Measurements from ENCODE around the gene TOR1AIP2.
"Not testable (repeated sequence)": the region's sequence is repeated elsewhere in the genome, so short reads cannot be mapped to it uniquely, and the experiment has no call there.

Gene TOR1AIP2

GRCh38 chr1:179875596-179876299, 1.9 kb downstream of the TOR1AIP2 start:
- no peak for DNase-seq (ENCODE audit: low read depth)

- no peak for DNase-seq (ENCODE audit: low read depth)
Observed at GRCh38 chr1:179873438-179873851, 4.2 kb downstream of the TOR1AIP2 start.

DNA sequence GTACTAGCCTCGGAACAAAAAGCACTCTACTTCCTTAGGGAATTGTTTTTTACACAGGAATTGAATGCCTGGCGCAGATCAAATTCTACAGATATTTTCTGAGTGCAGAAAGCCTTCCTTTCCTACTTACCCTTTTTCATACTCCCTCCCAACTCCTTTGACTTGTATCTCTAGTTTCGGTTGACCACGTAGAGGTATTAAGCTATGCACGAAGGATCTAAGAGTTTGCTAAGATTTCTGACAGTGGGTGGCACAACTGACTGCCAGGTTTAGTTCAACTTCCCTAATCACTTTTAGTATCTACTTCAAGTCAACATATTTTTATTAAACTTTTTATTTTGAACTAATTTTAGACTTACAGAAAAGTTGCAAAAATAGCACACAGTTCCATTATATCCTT, 5.0 kb downstream of the TOR1AIP2 start:
- no peak for DNase-seq (ENCODE audit: low read depth)

DNA sequence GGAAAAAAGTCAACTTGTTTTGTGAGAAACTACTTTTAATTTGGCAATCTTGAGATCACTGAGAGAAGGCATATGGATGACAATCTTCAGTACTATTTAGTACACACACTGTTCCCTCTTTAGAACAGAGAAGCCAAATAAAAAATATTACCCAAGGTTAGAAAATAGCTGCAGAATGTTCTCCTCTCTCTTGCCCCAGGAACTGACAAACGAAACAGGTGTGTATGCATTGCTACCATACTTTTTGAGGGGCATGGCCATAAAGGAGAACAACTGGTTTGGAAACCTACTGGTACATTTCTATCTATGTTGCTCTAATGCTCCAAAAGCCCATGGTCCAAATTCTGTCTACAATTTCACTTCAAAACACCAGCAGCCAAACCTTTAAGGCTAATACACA, 5.7 kb downstream of the TOR1AIP2 start:
- DNase-seq (ENCODE audit: low read depth): no peak

DNA sequence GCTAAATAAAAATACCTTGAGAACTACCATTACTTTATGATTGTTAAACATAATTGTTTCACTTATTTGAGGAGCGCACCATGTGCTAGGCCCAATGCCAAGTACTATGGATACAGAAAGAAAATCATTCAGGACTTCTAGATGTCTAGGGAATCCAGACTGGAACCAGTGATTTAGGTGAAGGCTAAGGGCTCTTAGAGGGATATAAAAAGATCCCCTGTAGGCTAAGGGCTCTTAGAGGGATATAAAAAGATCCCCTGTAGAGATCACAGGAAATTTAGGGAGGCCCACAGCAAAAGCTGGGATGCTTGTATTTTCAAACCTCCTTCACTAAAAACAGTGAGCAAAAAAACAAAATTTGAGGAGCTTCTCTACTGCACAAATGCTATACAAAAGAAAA, 6.7 kb downstream of the TOR1AIP2 start:
- no peak for DNase-seq (ENCODE audit: low read depth)

- DNase-seq (ENCODE audit: low read depth): no peak
Observed at GRCh38 chr1:179867493-179868330, 9.9 kb downstream of the TOR1AIP2 start.

GRCh38 chr1:179866616-179867015, 11.0 kb downstream of the TOR1AIP2 start:
- no peak for DNase-seq (ENCODE audit: low read depth)

DNA sequence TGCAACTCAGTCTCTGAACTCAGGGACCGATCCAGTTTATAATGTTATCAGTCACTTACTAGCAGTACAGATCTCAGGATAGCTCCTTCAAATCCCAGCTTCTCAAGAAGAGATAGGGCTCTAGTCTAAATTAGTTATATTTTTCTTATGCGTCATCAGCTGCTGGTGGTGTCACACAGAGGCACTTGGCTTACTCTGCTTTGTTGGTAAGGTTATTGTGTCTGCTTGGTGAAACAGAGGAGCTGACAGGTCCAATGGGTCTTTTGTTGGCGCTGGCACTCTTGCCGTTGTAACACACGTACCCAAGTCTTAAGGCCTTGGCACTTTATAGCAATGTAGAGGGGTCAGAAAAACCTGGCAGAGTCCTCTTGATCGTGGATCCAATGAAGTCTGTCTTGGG, 12.2 kb downstream of the TOR1AIP2 start:
- no peak for DNase-seq (ENCODE audit: low read depth)

DNA sequence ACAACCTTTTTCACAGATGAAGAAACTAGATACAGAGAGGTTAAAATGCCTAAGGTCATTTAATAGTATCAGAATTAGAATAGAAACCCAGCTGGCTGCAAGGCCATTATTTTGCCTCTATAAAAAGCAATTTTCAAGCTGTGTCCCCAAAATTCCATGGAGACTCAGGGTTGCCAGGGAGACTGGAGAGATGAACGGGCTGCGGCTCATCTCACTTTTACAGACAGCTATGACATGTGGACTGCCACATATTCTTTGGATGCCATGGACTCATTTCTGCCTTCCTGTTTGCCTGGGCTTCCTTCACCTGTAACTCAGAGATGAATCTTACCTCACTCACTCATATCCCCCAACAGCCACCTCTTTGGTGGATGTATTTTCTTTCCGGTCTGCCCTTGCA, 17.0 kb downstream of the TOR1AIP2 start:
- DNase-seq (ENCODE audit: low read depth): no peak

GRCh38 chr1:179857009-179857408, 20.6 kb downstream of the TOR1AIP2 start:
- DNase-seq (ENCODE audit: low read depth): no peak

DNA sequence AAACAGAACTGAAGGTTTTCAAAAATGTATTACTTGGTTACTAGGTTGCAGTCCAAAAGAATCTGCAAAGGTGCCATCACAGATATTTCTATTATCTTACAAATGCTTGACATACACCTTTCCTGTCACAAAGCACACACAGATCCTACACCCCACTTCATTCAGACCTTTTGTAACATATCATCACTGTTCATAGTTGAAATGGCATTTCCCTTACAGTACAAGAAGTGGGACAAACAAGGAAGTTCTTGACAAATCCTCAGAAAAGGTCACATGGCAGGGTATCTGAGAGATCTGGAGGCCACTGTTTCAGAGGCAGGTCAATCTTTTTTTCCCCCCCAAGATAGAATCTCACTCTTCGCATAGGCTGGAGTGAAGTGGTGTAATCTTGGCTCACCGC, 21.3 kb downstream of the TOR1AIP2 start:
- no peak for DNase-seq (ENCODE audit: low read depth)

DNA sequence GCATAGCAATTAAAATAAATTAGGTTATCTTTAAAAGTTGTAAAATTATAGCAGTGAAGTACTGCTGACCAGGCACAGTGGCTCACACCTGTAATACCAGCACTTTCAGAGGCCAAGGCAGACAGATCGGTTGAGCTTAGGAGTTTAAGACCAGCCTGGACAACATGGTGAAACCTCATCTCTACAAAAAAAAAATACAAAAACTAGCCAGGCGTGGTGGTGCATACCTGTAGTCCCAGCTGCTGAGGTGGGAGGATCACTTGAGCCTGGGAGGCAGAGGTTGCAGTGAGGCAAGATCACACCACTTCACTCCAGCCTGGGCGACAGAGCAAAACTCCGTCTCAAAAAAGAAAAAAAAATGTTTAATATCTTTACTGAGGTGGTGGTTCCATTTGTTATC, 21.8 kb downstream of the TOR1AIP2 start:
- not testable (repeated sequence) for DNase-seq (ENCODE audit: low read depth)

DNA sequence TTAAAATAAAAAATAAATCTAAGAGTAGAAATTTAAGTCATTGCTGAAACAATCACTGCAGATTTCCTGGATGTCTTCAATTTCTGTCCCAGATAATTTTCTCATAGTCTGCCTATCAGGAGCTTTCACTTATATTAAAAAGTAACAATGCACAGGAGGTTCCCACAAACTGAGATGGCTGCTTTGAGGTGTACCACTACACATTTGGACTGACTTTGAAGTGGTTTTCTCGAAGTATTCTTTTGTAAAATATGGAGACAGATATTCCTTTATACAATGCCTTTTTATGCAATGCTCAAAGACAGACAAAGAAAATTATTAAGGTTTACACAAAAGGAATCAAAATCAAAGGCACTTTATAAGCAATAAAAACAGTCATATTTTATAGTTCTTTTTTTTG, 24.5 kb downstream of the TOR1AIP2 start:
- no peak for DNase-seq (ENCODE audit: low read depth)

DNA sequence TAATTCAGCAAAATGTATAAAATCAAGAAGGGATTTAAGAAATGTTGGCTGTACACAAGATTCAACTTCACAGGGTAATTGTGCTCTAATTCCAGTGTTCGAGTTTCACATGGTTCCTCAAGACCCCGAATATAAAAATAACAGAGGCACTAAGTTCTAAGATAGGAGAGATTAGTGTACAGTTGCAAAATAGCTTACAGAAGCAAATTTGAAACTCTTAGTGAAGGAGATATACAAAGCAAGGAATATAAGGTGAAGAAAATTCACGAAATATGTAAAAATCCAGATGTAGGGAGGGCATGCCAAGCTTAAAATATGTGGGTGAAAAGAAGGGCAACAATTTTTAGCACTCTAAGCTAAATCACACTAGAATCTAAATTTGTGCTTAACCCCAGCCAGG, 29.4 kb downstream of the TOR1AIP2 start:
- no peak for DNase-seq (ENCODE audit: low read depth)

DNA sequence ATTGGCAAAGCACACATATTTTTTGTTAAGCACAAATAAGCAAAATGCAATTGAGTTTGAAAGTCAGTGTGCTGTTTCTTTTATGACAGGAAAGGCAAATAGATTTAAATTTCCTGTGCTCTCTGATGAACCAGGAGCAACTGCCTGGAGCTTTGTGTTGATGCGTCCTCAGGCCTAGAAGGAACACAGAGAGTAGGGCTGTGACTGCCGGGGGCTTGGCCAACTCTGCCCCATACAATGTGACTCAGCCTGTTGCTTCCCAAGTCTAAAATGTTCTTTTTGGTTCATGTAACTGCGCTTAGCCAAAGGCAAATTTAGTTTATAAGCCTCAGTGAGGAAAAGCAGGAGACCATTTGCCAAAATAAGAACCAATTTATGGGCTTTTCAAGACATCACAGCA, 37.5 kb downstream of the TOR1AIP2 start:
- DNase-seq (ENCODE audit: low read depth): no peak

- not testable (repeated sequence) for DNase-seq (ENCODE audit: low read depth)
Observed at GRCh38 chr1:179836686-179837445, 40.7 kb downstream of the TOR1AIP2 start.

DNA sequence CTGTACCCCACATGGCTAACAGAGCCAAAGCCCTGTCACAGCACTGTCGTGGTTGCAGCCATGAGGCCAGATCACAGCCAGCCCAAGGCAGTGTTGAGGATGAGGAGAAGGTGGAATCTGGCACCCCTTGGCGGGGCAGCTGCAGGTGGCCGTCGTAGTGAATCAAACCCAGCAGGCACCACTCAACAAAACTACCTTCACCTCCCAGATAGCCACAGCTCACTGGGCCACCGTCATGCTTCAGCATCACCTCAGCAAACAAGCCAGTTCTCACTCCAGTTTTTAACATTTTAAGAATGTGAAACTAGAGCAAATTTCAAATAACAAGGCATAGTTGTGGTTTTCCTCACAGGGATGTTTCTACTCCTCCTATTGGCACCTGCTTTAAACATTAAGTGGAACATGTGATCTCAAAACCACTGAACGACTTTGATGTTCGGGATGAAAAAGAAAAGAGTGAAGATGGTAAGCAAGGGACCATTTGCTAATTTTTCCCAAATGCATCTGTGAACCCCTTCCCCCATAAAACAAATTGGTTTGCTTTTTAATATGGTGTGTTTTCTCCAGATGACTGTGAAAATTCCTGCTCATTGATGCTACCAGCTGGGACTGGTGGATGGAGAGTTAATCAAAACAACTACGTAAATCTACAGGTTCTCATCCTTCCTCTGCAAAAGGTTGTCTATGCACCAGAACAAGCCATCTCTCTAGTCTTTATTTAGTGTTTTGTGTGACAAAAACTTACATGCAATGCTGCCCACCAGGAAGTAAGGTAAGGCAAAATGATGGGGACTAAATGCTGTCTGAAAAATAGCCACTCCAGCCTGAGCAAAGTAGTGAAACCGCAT, 45.5 kb downstream of the TOR1AIP2 start:
- DNase-seq (ENCODE audit: low read depth): no peak

DNA sequence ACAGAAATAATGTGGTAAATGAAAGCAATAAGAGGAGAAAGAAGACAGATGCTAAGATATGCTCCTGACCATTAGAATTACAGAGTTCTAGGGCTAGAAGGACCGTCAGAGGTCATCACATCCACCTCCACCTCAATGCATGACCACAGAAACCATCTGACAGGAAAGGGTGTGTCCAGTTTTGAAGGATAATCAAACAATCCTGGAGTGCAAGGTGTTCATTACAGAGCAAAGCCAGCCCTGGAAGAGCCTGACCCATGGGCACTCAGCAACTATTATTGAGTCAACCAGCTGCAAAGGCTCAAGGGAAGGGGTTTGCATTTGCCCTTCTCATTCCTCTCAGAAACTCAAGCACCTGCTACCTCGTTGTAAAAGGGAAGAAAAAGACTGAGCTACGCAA, 46.4 kb downstream of the TOR1AIP2 start:
- no peak for DNase-seq (ENCODE audit: low read depth)

GRCh38 chr1:179828554-179829110, 49.0 kb downstream of the TOR1AIP2 start:
- DNase-seq (ENCODE audit: low read depth): no peak

GRCh38 chr1:179826626-179827280, 50.9 kb downstream of the TOR1AIP2 start:
- no peak for DNase-seq (ENCODE audit: low read depth)
